Skin of body (tissue), 3 donors: ENCODE measurements around the gene GSTP1. TPM values are rescaled to one million over a fixed set of nuclear protein-coding genes. Genes with fewer than 3 reads are reported as not detected.

Experiments used
- DNase-seq: peaks from one replicate; lab custom pipeline; 2025; lab: John Stamatoyannopoulos, UW
- small RNA-seq: library from RNA; depleted of rRNA; stranded (forward); fragments of <200 nt; gene quantifications from one replicate; pipeline ENCODE3, GENCODE V24; 2014; ENCODE audit warnings: low replicate concordance
- total RNA-seq: library from RNA; depleted of rRNA; stranded (reverse); fragments of >200 nt; gene quantifications from one replicate; pipeline ENCODE4 v1.2.3, GENCODE V29; 2014

The GSTP1 gene
- total RNA-seq, 1 donor from 2014 or later = 333 TPM

DNA sequence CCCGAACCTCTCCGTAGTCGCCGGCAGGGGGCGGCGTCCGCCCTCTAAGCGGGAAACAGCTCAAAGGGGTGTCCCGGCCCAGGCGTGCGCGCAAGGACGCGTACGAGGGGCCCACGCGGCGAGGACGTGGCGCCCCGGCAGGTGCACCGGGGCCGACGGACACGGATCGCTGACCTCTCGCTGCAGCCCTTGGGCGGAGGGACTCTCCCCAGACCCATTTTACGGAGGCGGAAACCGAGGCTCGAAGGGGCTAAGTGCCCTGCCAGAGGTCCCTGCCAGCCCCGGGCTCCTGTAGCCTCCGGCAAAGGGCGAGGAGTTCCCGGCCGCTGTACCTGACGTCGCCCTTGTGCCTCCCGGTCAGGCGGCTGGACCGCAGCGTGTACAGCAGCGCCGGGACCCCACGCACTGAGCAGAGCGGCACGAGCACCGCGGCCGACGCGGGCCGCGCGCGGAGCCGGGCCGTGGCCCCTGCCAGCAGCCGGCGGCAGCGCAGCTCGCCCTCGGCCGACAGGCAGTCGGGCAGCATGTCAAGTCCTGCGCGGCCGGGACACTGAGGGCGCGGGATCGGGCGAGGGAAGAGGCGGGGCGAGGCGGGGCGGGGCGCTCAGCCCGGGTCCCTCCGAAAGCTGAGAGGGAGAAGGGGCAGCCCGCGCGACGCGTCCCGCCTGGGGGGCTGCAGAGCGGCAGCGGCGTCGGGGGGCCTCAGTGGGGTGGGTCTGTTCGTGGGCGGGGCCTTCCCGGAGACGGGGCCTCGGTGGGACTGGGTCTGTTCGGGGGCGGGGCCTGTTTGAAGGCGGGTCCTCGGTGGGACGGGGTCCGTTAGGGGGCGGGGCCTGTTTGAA lies 46.0 kb downstream of the GSTP1 start, which contains the start of gene NUDT8:
Gene NUDT8 (minus strand): TSS at position 552 of the 842 bp plus-strand sequence. CDS start 26 bp downstream, at position 526.
- DNase-seq = peak; percentile 64

- DNase-seq = peak; percentile 95
Measured at GRCh38 chr11:67630228-67630942, 46.8 kb downstream of the GSTP1 start.

DNA sequence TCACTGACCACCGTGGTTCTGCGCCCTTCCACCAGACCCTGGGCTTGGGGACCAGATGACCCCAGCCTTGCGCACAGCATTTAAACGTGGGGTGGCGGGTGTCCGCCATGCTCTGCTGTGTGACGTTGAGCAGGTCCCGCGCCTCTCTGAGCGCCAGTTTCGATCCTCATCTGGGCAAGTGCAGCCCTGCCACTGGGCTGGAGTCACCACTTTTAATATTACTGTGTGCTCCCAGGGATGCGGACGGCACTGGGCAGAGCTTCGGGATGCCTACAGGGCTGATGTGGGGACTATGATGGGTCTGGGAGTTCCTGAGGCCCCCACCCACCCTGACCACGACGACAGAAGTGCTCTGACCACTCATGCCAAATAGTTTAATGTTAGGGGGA lies 47.3 kb downstream of the GSTP1 start:
- no peak for DNase-seq

- DNase-seq = no peak
Measured at GRCh38 chr11:67631411-67631810, 47.8 kb downstream of the GSTP1 start.

GRCh38 chr11:67631853-67632174 lies 48.2 kb downstream of the GSTP1 start:
- DNase-seq = no peak

DNA sequence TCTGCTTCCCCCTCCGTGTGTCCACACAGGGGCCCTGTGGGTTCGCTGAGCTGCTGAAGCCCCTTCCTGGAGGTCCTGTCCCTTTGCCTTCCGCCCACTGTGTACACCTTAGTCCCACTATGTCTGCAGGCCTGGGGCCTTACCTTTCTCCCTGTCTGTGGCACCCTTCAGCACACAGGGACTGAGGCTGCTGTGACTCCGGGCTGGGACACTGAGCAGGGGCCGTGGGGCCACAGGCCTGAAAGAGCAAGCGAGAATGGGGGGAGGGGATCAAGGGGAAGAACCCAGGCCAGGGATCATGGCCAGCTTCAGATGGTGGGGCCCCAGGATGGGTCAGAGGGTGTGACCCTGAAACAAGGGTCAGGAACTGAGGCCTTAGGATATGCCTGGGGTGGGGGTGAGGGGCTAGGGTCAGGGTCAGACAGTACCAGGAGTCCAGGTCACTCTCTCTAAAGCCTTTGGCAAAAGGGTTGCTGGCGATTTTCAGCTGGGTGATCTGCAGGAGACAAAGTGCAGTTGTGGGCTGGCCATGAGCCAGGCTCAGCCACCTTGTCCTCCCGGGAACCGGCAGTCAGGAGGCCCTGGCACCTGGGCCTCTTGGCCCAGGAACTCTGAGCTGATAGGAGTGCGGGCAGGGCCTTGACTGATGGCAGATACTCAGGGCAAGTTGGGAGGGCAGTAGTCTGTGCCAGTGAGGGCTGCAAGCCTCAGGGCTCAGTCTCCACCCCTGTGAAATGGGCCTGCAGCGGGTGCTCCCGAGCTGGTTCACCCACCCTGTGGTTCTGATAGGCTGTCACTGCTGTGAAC lies 48.8 kb downstream of the GSTP1 start:
- no peak for DNase-seq

DNA sequence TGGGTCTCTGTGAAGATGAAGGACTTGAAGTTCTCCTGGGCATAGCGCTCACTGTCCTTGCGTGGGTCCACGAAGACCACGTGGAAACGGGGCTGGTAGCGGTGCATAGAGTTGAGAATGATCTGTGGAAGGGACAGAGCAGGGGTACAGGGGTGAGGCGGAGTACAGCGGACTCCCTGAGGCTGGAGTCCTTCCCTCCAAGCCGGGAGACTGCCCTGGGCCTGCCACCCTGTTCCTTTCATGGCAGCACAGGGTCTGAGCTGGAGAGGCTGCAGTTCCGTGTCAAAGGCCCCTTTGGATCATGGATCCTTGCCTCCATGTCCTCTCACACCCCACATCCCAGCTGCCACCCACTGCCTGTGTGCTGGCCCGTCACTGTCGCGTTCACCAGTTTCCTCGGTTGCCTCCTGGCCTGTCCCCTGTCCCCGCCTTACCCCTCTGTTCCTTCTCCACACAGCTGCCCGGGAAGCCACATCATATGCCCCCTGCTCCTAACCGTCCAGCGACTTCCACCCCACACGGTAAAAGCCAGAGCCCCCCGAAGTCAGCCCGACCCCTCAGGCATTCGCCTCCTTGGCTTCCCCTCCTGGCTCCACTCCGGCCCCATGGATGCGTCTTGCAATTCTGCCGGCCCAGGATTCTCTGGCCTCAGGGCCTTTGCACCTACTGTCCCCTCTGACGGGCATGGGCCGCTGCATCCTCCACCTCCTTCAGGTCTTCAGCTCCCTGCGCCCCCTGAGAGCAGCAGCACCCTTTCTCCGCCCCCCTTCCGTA lies 49.6 kb downstream of the GSTP1 start:
- no peak for DNase-seq

GRCh38 chr11:67633758-67634365 lies 50.2 kb downstream of the GSTP1 start:
- no peak for DNase-seq

DNA sequence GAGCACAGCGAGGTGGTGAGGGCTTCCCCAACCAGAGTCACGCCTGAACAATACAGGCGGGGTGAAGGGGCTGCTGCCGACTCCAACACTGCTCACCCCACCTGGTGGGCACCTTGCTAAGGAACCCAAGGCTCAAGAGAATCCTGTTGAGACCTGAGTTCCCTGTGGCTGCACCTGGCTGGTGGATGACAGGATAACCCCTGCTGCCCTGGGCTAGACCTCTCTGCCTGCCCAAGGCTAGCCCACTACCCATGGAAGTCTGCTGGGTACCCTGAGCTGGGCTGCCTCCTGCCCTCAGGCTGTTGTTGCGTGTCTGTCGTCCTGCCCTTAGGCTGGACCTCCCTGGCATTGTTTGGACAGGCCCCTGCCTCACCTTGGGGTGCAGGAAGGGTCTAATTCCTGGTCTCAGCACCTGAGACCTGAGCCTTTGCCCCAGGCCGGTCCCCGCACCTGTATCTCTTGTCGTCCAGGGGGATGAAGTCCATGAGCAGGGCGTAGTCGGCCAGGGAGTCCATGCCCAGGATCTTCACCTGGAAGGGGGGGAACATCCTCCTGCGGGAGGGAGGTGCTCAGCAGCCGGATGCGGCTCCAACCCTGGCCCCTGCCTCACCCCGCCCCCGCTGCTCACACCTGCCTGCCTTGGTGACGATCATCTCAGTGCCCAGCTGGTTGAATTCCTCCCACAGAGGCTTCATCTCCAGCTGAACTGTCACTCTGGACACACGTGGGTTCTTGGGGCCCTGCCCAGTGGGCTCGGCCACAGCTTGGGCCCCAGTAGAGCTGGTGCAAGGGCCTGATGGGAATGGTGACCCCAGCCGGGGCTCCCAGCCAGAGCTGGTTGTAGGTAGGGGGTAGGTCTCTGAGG lies 51.0 kb downstream of the GSTP1 start:
- DNase-seq = no peak

- no peak for DNase-seq
Measured at GRCh38 chr11:67635231-67635521, 51.6 kb downstream of the GSTP1 start.

Small RNA genes within 50 kb of the gene (small RNA-seq; reads per million reads assigned to genes)
- gene AP003385.3 = not detected

Other genes with a start within 250 kb of the GSTP1 start
- gene POLD4, start 230.3 kb upstream of the GSTP1 start, total RNA-seq = 9.5 TPM
- gene CLCF1, start 210.2 kb upstream of the GSTP1 start, total RNA-seq = 0.89 TPM
- 9.6 TPM for gene RAD9A, start 191.8 kb upstream of the GSTP1 start, total RNA-seq
- gene PPP1CA, start 182.0 kb upstream of the GSTP1 start, total RNA-seq = 78.3 TPM
- gene TBC1D10C, start 179.7 kb upstream of the GSTP1 start, total RNA-seq = 1.2 TPM
- 3.8 TPM for gene CARNS1, start 168.1 kb upstream of the GSTP1 start, total RNA-seq
- gene RPS6KB2, start 155.3 kb upstream of the GSTP1 start, total RNA-seq = 39.8 TPM
- 0.89 TPM for gene PTPRCAP, start 146.1 kb upstream of the GSTP1 start, total RNA-seq
- 30.2 TPM for gene CORO1B, start 140.3 kb upstream of the GSTP1 start, total RNA-seq
- gene GPR152, start 131.1 kb upstream of the GSTP1 start, total RNA-seq = not detected
- gene CABP4, start 128.5 kb upstream of the GSTP1 start, total RNA-seq = 0.49 TPM
- gene TMEM134, start 114.6 kb upstream of the GSTP1 start, total RNA-seq = 33.7 TPM
- gene AIP, start 100.8 kb upstream of the GSTP1 start, total RNA-seq = 42.8 TPM
- 7.5 TPM for gene PITPNM1, start 78.4 kb upstream of the GSTP1 start, total RNA-seq
- gene CDK2AP2, start 75.7 kb upstream of the GSTP1 start, total RNA-seq = 4.5 TPM
- not detected for gene CABP2, start 60.4 kb upstream of the GSTP1 start, total RNA-seq
- 121 TPM for gene NDUFV1, start 23.1 kb downstream of the GSTP1 start, total RNA-seq
- gene NUDT8, start 46.1 kb downstream of the GSTP1 start, total RNA-seq = 6.0 TPM
- not detected for gene TBX10, start 56.0 kb downstream of the GSTP1 start, total RNA-seq
- gene ACY3, start 66.9 kb downstream of the GSTP1 start, total RNA-seq = 0.20 TPM
- gene ALDH3B2, start 90.8 kb downstream of the GSTP1 start, total RNA-seq = 19.1 TPM